Mesenchymal stem cell (in vitro differentiated cells and primary cell): ENCODE results near the gene MDM2.

Experiments used
- DNase-seq: peaks from one replicate; pipeline ENCODE4 v3.0.0-alpha.2; 2013
- H2AFZ ChIP-seq: one replicate; pipeline ENCODE4 v1.6.1; 2013; ENCODE audit warnings: low read depth, mild to moderate bottlenecking, control low read depth, inconsistent platforms, low read length, moderate library complexity
- H2AK5ac ChIP-seq: 2 replicates; pipeline ENCODE4 v1.6.1; 2013; ENCODE audit warnings: low read length, moderate library complexity, mild to moderate bottlenecking, inconsistent platforms; ENCODE audit not compliant: severe bottlenecking
- H2BK120ac ChIP-seq: one replicate; pipeline ENCODE4 v1.6.1; 2013; ENCODE audit warnings: low read depth, mild to moderate bottlenecking, inconsistent platforms, low read length, moderate library complexity
- H2BK12ac ChIP-seq, 2 experiments: one replicate each; pipeline ENCODE4 v1.6.1; 2013; ENCODE audit warnings: inconsistent platforms in 2 of 2, low read length in 2 of 2, mild to moderate bottlenecking in 2 of 2, moderate library complexity in 2 of 2, control low read depth in 1 of 2
- H2BK15ac ChIP-seq: one replicate; pipeline ENCODE4 v1.6.1; 2013; ENCODE audit warnings: mild to moderate bottlenecking, low read depth, inconsistent platforms; ENCODE audit not compliant: poor library complexity, severe bottlenecking
- H2BK5ac ChIP-seq: 2 replicates; pipeline ENCODE4 v1.6.1; 2013; ENCODE audit warnings: low read depth, mild to moderate bottlenecking, low read length, control low read depth, inconsistent platforms; ENCODE audit not compliant: poor library complexity, severe bottlenecking
- H3K14ac ChIP-seq, 2 experiments: one replicate each; pipeline ENCODE4 v1.6.1; 2013; ENCODE audit warnings: inconsistent platforms in 2 of 2, low read length in 2 of 2, control low read depth in 1 of 2, mild to moderate bottlenecking in 1 of 2, moderate library complexity in 1 of 2
- H3K18ac ChIP-seq, 2 experiments: one replicate each; pipeline ENCODE4 v1.6.1; 2013; ENCODE audit warnings: inconsistent platforms in 2 of 2, low read length in 2 of 2, control low read depth in 1 of 2, low read depth in 1 of 2, mild to moderate bottlenecking in 1 of 2
- H3K23ac ChIP-seq, 2 experiments: one replicate each; pipeline ENCODE4 v1.6.1; 2013; ENCODE audit warnings: inconsistent platforms in 2 of 2, low read length in 2 of 2, mild to moderate bottlenecking in 2 of 2, moderate library complexity in 2 of 2, control low read depth in 1 of 2
- H3K27ac ChIP-seq: 2 replicates; pipeline ENCODE4 v1.5.1; 2013; ENCODE audit warnings: mild to moderate bottlenecking, moderate library complexity, low read length, control low read depth, inconsistent platforms; ENCODE audit not compliant: poor library complexity, severe bottlenecking
- H3K27me3 ChIP-seq, 2 experiments: 2 replicates each; pipeline versions ENCODE4 v1.6.1 to v1.7.0; 2013; ENCODE audit warnings: low read length in 2 of 2, mild to moderate bottlenecking in 2 of 2, moderate library complexity in 2 of 2, control low read depth in 1 of 2, inconsistent platforms in 1 of 2; ENCODE audit not compliant: control insufficient read depth in 1 of 2, insufficient read depth in 1 of 2
- H3K36me3 ChIP-seq, 2 experiments: 2 replicates each; pipeline versions ENCODE4 v1.6.1 to v1.7.0; 2013; ENCODE audit warnings: low read length in 2 of 2, control low read depth in 1 of 2, inconsistent platforms in 1 of 2, low read depth in 1 of 2, mild to moderate bottlenecking in 1 of 2; ENCODE audit not compliant: insufficient read depth in 2 of 2, control insufficient read depth in 1 of 2
- H3K4ac ChIP-seq, 2 experiments: one replicate each; pipeline ENCODE4 v1.6.1; 2013; ENCODE audit warnings: inconsistent platforms in 2 of 2, low read length in 2 of 2, mild to moderate bottlenecking in 2 of 2, moderate library complexity in 2 of 2, control low read depth in 1 of 2, low read depth in 1 of 2
- H3K4me1 ChIP-seq: 2 replicates; pipeline ENCODE4 v1.6.1; 2013; ENCODE audit warnings: low read depth, low read length, control low read depth; ENCODE audit not compliant: control insufficient read depth, insufficient read depth
- H3K4me2 ChIP-seq: 2 replicates; pipeline ENCODE4 v1.6.1; 2013; ENCODE audit warnings: low read length, mild to moderate bottlenecking, inconsistent platforms; ENCODE audit not compliant: poor library complexity, severe bottlenecking
- H3K4me3 ChIP-seq, 2 experiments: 2 replicates each; pipeline versions ENCODE4 v1.5.1 to v1.7.0; 2013; ENCODE audit warnings: low read length in 2 of 2, mild to moderate bottlenecking in 2 of 2, control low read depth in 1 of 2, low read depth in 1 of 2; ENCODE audit not compliant: insufficient read depth in 1 of 2
- H3K79me1 ChIP-seq: replicated peaks from 2 replicates; pipeline ENCODE4 v1.6.1; 2013; ENCODE audit warnings: mild to moderate bottlenecking, control low read depth, low read length, inconsistent platforms; ENCODE audit not compliant: poor library complexity, severe bottlenecking
- H3K9ac ChIP-seq: 2 replicates; pipeline ENCODE4 v1.7.0; 2013; ENCODE audit warnings: mild to moderate bottlenecking, low read length, moderate library complexity
- H3K9me3 ChIP-seq: 2 replicates; pipeline ENCODE4 v1.7.0; 2013; ENCODE audit warnings: mild to moderate bottlenecking, low read length; ENCODE audit not compliant: control insufficient read depth
- H4K8ac ChIP-seq: one replicate; pipeline ENCODE4 v1.6.1; 2013; ENCODE audit warnings: inconsistent platforms, mild to moderate bottlenecking, low read length, moderate library complexity
- H4K91ac ChIP-seq: one replicate; pipeline ENCODE4 v1.6.1; 2013; ENCODE audit warnings: mild to moderate bottlenecking, low read length, inconsistent platforms
- WGBS: methylation state at CpG from one replicate; pipeline ENCODE4 v1.1.7; 2013; ENCODE audit warnings: mixed read lengths; 5-methylcytosine and 5-hydroxymethylcytosine counted together

Gene MDM2

DNA sequence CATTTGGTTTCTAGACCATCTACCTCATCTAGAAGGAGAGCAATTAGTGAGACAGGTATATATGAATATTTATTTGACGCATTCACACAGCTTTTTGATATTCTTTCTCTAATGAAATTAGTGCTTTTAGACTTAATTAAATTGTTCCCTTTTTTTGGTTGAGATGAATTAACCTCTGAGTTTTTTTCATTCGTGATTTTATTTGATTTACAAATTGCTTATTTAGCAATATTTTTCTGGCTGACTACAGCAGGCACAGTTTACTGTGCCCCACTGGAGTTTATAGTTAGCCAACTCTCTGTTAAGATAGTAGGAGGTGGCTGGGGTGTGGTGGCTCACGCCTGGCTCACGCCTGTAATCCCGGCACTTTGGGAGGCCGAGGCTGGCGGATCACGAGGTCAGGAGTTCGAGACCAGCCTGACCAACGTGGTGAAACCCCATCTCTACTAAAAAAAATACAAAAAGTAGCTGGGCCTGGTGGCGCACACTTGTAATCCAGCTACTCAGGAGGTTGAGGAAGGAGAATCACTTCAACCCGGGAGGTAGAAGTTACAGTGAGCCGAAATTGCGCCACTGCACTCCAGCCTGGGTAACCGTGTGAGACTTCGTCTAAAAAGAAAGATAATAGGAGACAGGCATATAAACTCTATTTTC, 16.7 kb downstream of the MDM2 start:
- no peak overlapping the region for H2BK12ac ChIP-seq
- H2AFZ ChIP-seq = no peak overlapping the region
- peak overlapping the region; percentile 72 for H3K9ac ChIP-seq
- no peak overlapping the region for H4K91ac ChIP-seq
- no peak overlapping the region for H2BK5ac ChIP-seq
- H3K18ac ChIP-seq = no peak overlapping the region
- no peaks in the 10 kb centered on the region for H3K9me3 ChIP-seq
- no peak overlapping the region for H2BK120ac ChIP-seq
- H3K14ac ChIP-seq = no peak overlapping the region
- H4K8ac ChIP-seq = no peak overlapping the region
- no peak overlapping the region for H3K4me3 ChIP-seq
- WGBS = 95% methylated on average over 8 of the region's 16 CpGs
- H3K4me2 ChIP-seq = no peak overlapping the region
- no peak overlapping the region for H2AK5ac ChIP-seq
- H3K27me3 ChIP-seq = no peaks in the 10 kb centered on the region
- no peak overlapping the region for H3K4ac ChIP-seq
- no peak overlapping the region for H2BK15ac ChIP-seq
- peaks cover 4% of the 10 kb centered on the region for H3K79me1 ChIP-seq
- H3K23ac ChIP-seq = no peak overlapping the region
- H3K36me3 ChIP-seq = peaks cover 33 to 99% of the 10 kb centered on the region in 2 experiments
- H3K4me1 ChIP-seq = peaks cover 8% of the 10 kb centered on the region
- peak overlapping the region; percentile 33 for H3K27ac ChIP-seq
- no peak for DNase-seq

DNA sequence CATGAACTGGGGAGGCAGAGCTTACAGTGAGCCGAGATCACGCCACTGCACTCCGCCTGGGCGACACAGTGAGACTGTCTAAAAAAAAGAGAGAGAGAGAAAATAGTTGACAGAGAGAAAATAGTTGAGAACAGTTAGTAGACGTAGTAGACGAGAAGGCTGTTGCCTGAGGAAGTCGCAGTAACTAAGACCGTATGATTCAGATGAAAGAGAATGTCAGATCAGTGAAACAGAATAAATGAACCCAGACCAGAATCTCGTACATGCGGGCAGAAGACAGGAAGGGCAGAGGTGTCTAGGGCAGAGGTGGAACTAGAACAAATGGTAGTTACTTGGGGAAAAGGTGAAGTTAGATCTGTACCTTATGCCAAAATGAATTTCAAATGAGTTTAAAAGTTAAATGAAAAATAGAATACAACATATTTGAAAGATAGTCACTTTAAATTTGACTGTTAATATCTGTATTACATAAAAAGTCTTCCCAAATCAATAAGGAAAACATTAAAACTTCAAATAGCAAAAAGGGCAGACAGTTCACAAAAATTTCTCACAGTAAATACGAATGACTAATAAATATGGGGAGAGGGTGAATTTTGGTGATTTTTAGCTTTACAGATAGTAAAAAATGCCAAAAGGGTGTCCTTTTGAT, 17.7 kb downstream of the MDM2 start:
- no peak overlapping the region for H4K8ac ChIP-seq
- no peak overlapping the region for H2BK15ac ChIP-seq
- no peak overlapping the region for H3K4me2 ChIP-seq
- no peak overlapping the region for H4K91ac ChIP-seq
- peaks cover 4% of the 10 kb centered on the region for H3K79me1 ChIP-seq
- peaks cover 8% of the 10 kb centered on the region for H3K4me1 ChIP-seq
- WGBS = 88% methylated on average over 10 of the region's 11 CpGs
- no peak overlapping the region for H2AFZ ChIP-seq
- peaks cover 35 to 99% of the 10 kb centered on the region in 2 experiments for H3K36me3 ChIP-seq
- no peak overlapping the region for H3K4me3 ChIP-seq
- H2BK5ac ChIP-seq = no peak overlapping the region
- H3K23ac ChIP-seq = no peak overlapping the region
- no peak overlapping the region for H3K14ac ChIP-seq
- no peaks in the 10 kb centered on the region for H3K27me3 ChIP-seq
- H3K18ac ChIP-seq = no peak overlapping the region
- H3K9me3 ChIP-seq = no peaks in the 10 kb centered on the region
- peak overlapping the region; percentile 51 for H3K27ac ChIP-seq
- H2BK120ac ChIP-seq = no peak overlapping the region
- peak overlapping the region; percentile 72 for H3K9ac ChIP-seq
- DNase-seq = no peak
- no peak overlapping the region for H2AK5ac ChIP-seq
- no peak overlapping the region for H2BK12ac ChIP-seq
- no peak overlapping the region for H3K4ac ChIP-seq

DNA sequence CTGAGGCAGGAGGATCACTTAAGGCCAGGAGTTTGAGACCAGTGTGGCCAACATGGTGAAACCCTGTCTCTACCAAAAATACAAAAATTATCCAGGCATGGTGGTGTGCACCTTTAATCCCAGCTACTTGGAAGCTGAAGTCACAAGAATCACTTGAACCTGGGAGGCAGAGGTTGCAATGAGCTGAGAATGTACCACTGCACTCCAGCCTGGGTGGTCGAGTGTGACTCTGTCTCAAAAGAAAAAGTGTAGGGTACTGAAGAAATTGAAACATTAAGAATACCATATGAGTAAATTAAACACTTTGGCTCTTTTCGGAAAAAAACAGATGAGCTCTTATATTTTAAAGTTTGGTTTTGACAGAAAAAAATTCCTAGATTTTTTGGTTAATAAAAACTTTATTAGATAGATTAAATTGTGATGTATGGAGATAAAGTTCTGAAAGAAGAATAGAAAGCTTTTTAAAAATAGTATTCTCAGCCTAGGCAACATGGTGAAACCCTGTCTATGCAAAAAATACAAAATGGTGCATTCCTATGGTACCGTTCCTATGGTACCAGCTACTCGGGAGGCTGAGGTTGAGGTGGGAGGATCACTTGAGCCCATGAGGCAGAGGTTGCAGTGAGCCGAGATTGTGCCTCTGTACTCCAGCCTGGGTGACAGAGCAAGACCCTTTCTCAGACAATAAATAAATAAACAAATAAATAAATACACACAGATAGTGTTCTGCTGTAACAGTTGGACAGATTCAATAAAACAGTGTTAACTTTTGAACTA, 20.1 kb downstream of the MDM2 start:
- Histone ChIP-seq H3K4ac (no peak overlapping the region), H3K9me3 (no peaks in the 10 kb centered on the region), H3K36me3 (peaks cover 39 to 95% of the 10 kb centered on the region in 2 experiments), H3K4me3 (no peak overlapping the region), H2BK12ac (no peak overlapping the region), H3K27me3 (no peaks in the 10 kb centered on the region), H3K4me1 (peaks cover 4% of the 10 kb centered on the region), H4K91ac (no peak overlapping the region), H3K18ac (no peak overlapping the region), H4K8ac (no peak overlapping the region), H2BK120ac (no peak overlapping the region), H2AFZ (no peak overlapping the region), H2BK15ac (no peak overlapping the region), H3K23ac (no peak overlapping the region), H2BK5ac (no peak overlapping the region), H3K79me1 (peaks cover 7% of the 10 kb centered on the region), H3K4me2 (no peak overlapping the region), H3K9ac (peak overlapping the region; percentile 83), H2AK5ac (no peak overlapping the region), H3K14ac (no peak overlapping the region), H3K27ac (no peak overlapping the region)
- no peak for DNase-seq
- 97% methylated on average over 3 of the region's 5 CpGs for WGBS

DNA sequence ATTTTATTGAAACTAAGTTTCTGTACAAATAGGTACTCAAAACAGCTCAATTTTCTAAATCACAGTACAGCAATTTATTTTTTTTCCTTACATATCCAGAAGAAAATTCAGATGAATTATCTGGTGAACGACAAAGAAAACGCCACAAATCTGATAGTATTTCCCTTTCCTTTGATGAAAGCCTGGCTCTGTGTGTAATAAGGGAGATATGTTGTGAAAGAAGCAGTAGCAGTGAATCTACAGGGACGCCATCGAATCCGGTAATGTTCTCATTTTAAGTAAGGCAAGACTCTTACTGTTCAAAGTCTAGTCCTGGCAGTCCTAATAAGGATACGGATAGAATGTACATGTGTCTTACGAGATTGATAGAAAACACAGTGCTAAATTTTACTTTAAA, 20.7 kb downstream of the MDM2 start:
- Histone ChIP-seq H2BK12ac (no peak overlapping the region), H3K9me3 (no peaks in the 10 kb centered on the region), H2AFZ (no peak overlapping the region), H3K79me1 (peaks cover 9% of the 10 kb centered on the region), H4K91ac (no peak overlapping the region), H2BK120ac (no peak overlapping the region), H3K27ac (no peak overlapping the region), H4K8ac (no peak overlapping the region), H2BK15ac (no peak overlapping the region), H3K4me3 (no peak overlapping the region), H3K23ac (no peak overlapping the region), H3K4me2 (no peak overlapping the region), H3K36me3 (peaks cover 39 to 93% of the 10 kb centered on the region in 2 experiments), H2BK5ac (no peak overlapping the region), H3K9ac (peak overlapping the region; percentile 83), H3K18ac (no peak overlapping the region), H3K4me1 (peaks cover 4% of the 10 kb centered on the region), H3K4ac (no peak overlapping the region), H2AK5ac (no peak overlapping the region), H3K27me3 (no peaks in the 10 kb centered on the region), H3K14ac (no peak overlapping the region)
- DNase-seq = no peak
- WGBS = 97% methylated on average over 5 of the region's 7 CpGs
